NCI-H774 (cell line): Measurements from ENCODE around the gene HEMGN.
"Not testable (repeated sequence)": the region's sequence is repeated elsewhere in the genome, so short reads cannot be mapped to it uniquely, and the experiment has no call there.

Source experiments
- DNase-seq: peaks from one replicate; lab custom pipeline; 2025; lab: John Stamatoyannopoulos, UW

HEMGN gene

GRCh38 chr9:97963232-97963631 is 25.3 kb upstream of the HEMGN start:
- no peak for DNase-seq

- DNase-seq: no peak
These were observed 24.6 kb upstream of the HEMGN start for GRCh38 chr9:97962575-97962974.

GRCh38 chr9:97962136-97962535 is 24.2 kb upstream of the HEMGN start:
- no peak for DNase-seq

GRCh38 chr9:97961361-97961760 is 23.4 kb upstream of the HEMGN start:
- DNase-seq: no peak

GRCh38 chr9:97960678-97961328 is 22.8 kb upstream of the HEMGN start:
- DNase-seq: not testable (repeated sequence)

GRCh38 chr9:97959585-97959984 is 21.6 kb upstream of the HEMGN start:
- DNase-seq: no peak

GRCh38 chr9:97958812-97959511 is 21.0 kb upstream of the HEMGN start:
- no peak for DNase-seq

GRCh38 chr9:97956331-97956730 is 18.4 kb upstream of the HEMGN start:
- no peak for DNase-seq

- DNase-seq: peak; percentile 31
These were observed 16.6 kb upstream of the HEMGN start for GRCh38 chr9:97954550-97954989.

GRCh38 chr9:97950873-97951272 is 12.9 kb upstream of the HEMGN start:
- DNase-seq: not testable (repeated sequence)

- DNase-seq: not testable (repeated sequence)
These were observed 9.1 kb upstream of the HEMGN start for GRCh38 chr9:97947094-97947493.

- not testable (repeated sequence) for DNase-seq
These were observed 7.5 kb upstream of the HEMGN start for GRCh38 chr9:97945470-97945869.

GRCh38 chr9:97944612-97945011 is 6.6 kb upstream of the HEMGN start:
- DNase-seq: no peak

GRCh38 chr9:97943308-97943855 is 5.4 kb upstream of the HEMGN start:
- DNase-seq: no peak

GRCh38 chr9:97941323-97941722 is 3.4 kb upstream of the HEMGN start:
- DNase-seq: no peak

- DNase-seq: no peak
These were observed 2.8 kb upstream of the HEMGN start for GRCh38 chr9:97940741-97941140.

- no peak for DNase-seq
These were observed 2.3 kb upstream of the HEMGN start for GRCh38 chr9:97940233-97940632.

- no peak for DNase-seq
These were observed 974 bp downstream of the HEMGN start for GRCh38 chr9:97936998-97937397.

- DNase-seq: no peak
These were observed 2.7 kb downstream of the HEMGN start for GRCh38 chr9:97935276-97935675.

GRCh38 chr9:97934321-97935115 is 3.5 kb downstream of the HEMGN start:
- DNase-seq: no peak

GRCh38 chr9:97933297-97933998 is 4.5 kb downstream of the HEMGN start:
- DNase-seq: no peak

GRCh38 chr9:97930972-97931371 is 7.0 kb downstream of the HEMGN start:
- DNase-seq: no peak
